Keratinocyte (primary cell): ENCODE data around the gene CADM2. TPM values are rescaled to one million over a fixed set of nuclear protein-coding genes. Genes with fewer than 3 reads are reported as not detected.

Experiments used
- DNase-seq: peaks from one replicate; pipeline ENCODE4 v3.0.0-alpha.2; 2011; ENCODE audit warnings: low read depth, missing footprints, low spot score
- FAIRE-seq: peaks from 2 replicates; lab custom pipeline; 2011; peaks lifted over from hg19 to GRCh38; lab: Jason Lieb, UNC
- H2AFZ ChIP-seq: 2 replicates; pipeline ENCODE4 v1.6.0; 2012; ENCODE audit warnings: low read length, control low read depth, inconsistent platforms; ENCODE audit not compliant: control insufficient read depth
- H3K27ac ChIP-seq: 2 replicates; pipeline ENCODE4 v1.5.1; 2011; ENCODE audit warnings: low read length; ENCODE audit not compliant: control insufficient read depth, insufficient read depth
- H3K27me3 ChIP-seq: 3 replicates; pipeline ENCODE4 v1.6.0; 2011; ENCODE audit warnings: low read length; ENCODE audit not compliant: control insufficient read depth, insufficient read depth; ENCODE audit errors: extremely low read depth
- H3K36me3 ChIP-seq, 2 experiments: 2 replicates in 1 of 2; 3 replicates in 1 of 2; pipeline ENCODE4 v1.5.1; 2011; ENCODE audit warnings: low read length in 2 of 2, mild to moderate bottlenecking in 1 of 2; ENCODE audit not compliant: control insufficient read depth in 2 of 2, insufficient read depth in 2 of 2; ENCODE audit errors: extremely low read depth in 1 of 2
- H3K4me1 ChIP-seq: 3 replicates; pipeline ENCODE4 v1.5.1; 2011; ENCODE audit warnings: low read length; ENCODE audit not compliant: control insufficient read depth, insufficient read depth; ENCODE audit errors: extremely low read depth
- H3K4me2 ChIP-seq: 3 replicates; pipeline ENCODE4 v1.6.0; 2011; ENCODE audit warnings: low read depth, low read length; ENCODE audit not compliant: control insufficient read depth, insufficient read depth; ENCODE audit errors: extremely low read depth
- H3K4me3 ChIP-seq, 3 experiments: fragments of 200-600 bp in 1 of 3; sonication (generic) in 1 of 3; 2 replicates in 2 of 3; 3 replicates in 1 of 3; pipeline ENCODE4 v1.5.1; 2011 to 2016; ENCODE audit warnings: low read length in 3 of 3, mild to moderate bottlenecking in 3 of 3, control low read depth in 2 of 3, inconsistent platforms in 1 of 3, low read depth in 1 of 3, mixed read lengths in 1 of 3, mixed run types in 1 of 3, moderate library complexity in 1 of 3; ENCODE audit not compliant: control insufficient read depth in 2 of 3, insufficient read depth in 2 of 3; ENCODE audit errors: extremely low read depth in 1 of 3
- H3K79me2 ChIP-seq: 2 replicates; pipeline ENCODE4 v1.6.0; 2012; ENCODE audit warnings: low read length; ENCODE audit not compliant: control insufficient read depth, insufficient read depth
- H3K9ac ChIP-seq: 3 replicates; pipeline ENCODE4 v1.6.0; 2011; ENCODE audit warnings: low read length; ENCODE audit not compliant: control insufficient read depth, insufficient read depth; ENCODE audit errors: extremely low read depth
- H3K9me1 ChIP-seq: 3 replicates; pipeline ENCODE4 v1.6.0; 2011; ENCODE audit warnings: low read length; ENCODE audit not compliant: control insufficient read depth, insufficient read depth; ENCODE audit errors: extremely low read depth
- H3K9me3 ChIP-seq: 2 replicates; pipeline ENCODE4 v1.5.1; 2012; ENCODE audit warnings: low read depth, low read length; ENCODE audit not compliant: control insufficient read depth
- H4K20me1 ChIP-seq: 3 replicates; pipeline ENCODE4 v1.6.0; 2011; ENCODE audit warnings: low read length; ENCODE audit not compliant: control insufficient read depth, insufficient read depth; ENCODE audit errors: extremely low read depth
- EZH2 ChIP-seq: IDR thresholded peaks from one replicate; pipeline ENCODE4 v1.6.1; 2012; ENCODE audit warnings: inconsistent platforms, mild to moderate bottlenecking, low read length, moderate library complexity
- dilution Hi-C: fragments of 300-500 bp; cut with MboI; formaldehyde crosslinking; loops from one replicate; pipeline ENCODE4 v1.7.0; 2020; ENCODE audit warnings: low sequenced_read_pairs; ENCODE audit not compliant: extremely low pct_ligation_motif_present
- polyA plus RNA-seq, 5 experiments: library from polyadenylated mRNA; depleted of rRNA in 3 of 5; stranded (reverse) in 3 of 5; stranded (forward) in 1 of 5; unstranded in 1 of 5; fragments of >200 nt; gene quantifications; 1 replicate in 1 of 5; 2 replicates in 3 of 5; 3 replicates in 1 of 5; pipeline versions ENCODE4 v1.2.1 to v1.2.3, GENCODE V29; 2011 to 2012; ENCODE audit warnings: missing spikeins in 2 of 5, low read depth in 1 of 5, low replicate concordance in 1 of 5
- TF ChIP-seq, protein P1 (sequence below), 3 experiments: IDR thresholded peaks in 1 of 3; conservative IDR thresholded peaks in 1 of 3; optimal IDR thresholded peaks in 1 of 3; 2 replicates in 2 of 3; 3 replicates in 1 of 3; pipeline versions ENCODE3 to v1.5.1; 2011; ENCODE audit warnings: low read length in 3 of 3, mild to moderate bottlenecking in 3 of 3, moderate library complexity in 2 of 3, control low read depth in 1 of 3, inconsistent platforms in 1 of 3; ENCODE audit not compliant: insufficient read depth in 2 of 3; ENCODE audit errors: extremely low read depth in 1 of 3

CADM2 gene
- polyA plus RNA-seq, 1 donor (not counting 4 experiments of a cell fraction or from before 2014, with no cell fraction given) = not detected

GRCh38 chr3:85584779-85585356 lies 626.1 kb downstream of the CADM2 start:
- H2AFZ ChIP-seq = no peak overlapping the region
- no peak for FAIRE-seq
- dilution Hi-C loops = no loop called here

GRCh38 chr3:85586018-85586417 lies 627.2 kb downstream of the CADM2 start:
- no peaks in the 10 kb centered on the region for H3K9me1 ChIP-seq
- DNase-seq (no peak), FAIRE-seq (no peak)
- no peak overlapping the region for H3K27ac ChIP-seq
- no peaks in the 10 kb centered on the region for H3K9me3 ChIP-seq
- no peak overlapping the region for H3K4me3 ChIP-seq
- H2AFZ ChIP-seq = no peak overlapping the region
- H3K79me2 ChIP-seq = no peaks in the 10 kb centered on the region
- dilution Hi-C loops = no loop called here
- no peaks in the 10 kb centered on the region for H3K4me1 ChIP-seq
- no peaks in the 10 kb centered on the region for H3K27me3 ChIP-seq
- H3K36me3 ChIP-seq = no peaks in the 10 kb centered on the region
- no peak overlapping the region for H3K9ac ChIP-seq
- H3K4me2 ChIP-seq = no peak overlapping the region
- H4K20me1 ChIP-seq = no peaks in the 10 kb centered on the region
- no peak for TF ChIP-seq EZH2
- TF ChIP-seq, protein P1, sequence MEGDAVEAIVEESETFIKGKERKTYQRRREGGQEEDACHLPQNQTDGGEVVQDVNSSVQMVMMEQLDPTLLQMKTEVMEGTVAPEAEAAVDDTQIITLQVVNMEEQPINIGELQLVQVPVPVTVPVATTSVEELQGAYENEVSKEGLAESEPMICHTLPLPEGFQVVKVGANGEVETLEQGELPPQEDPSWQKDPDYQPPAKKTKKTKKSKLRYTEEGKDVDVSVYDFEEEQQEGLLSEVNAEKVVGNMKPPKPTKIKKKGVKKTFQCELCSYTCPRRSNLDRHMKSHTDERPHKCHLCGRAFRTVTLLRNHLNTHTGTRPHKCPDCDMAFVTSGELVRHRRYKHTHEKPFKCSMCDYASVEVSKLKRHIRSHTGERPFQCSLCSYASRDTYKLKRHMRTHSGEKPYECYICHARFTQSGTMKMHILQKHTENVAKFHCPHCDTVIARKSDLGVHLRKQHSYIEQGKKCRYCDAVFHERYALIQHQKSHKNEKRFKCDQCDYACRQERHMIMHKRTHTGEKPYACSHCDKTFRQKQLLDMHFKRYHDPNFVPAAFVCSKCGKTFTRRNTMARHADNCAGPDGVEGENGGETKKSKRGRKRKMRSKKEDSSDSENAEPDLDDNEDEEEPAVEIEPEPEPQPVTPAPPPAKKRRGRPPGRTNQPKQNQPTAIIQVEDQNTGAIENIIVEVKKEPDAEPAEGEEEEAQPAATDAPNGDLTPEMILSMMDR (optimal IDR thresholded peaks at IDR 0.05 in 1 of 3, IDR thresholded peaks at IDR 0.05 in 1 of 3, conservative IDR thresholded peaks at IDR 0.05 in 1 of 3; ENCODE audit: extremely low read depth in 1 of 3, insufficient read depth in 2 of 3, low read length in 3 of 3) = no peak

More at GRCh38 chr3:85584779-85585356, 626.1 kb downstream of the CADM2 start:
- Histone ChIP-seq H3K4me3 (no peak overlapping the region), H3K36me3 (no peaks in the 10 kb centered on the region), H3K27ac (no peak overlapping the region), H3K9me3 (no peaks in the 10 kb centered on the region), H3K9me1 (no peaks in the 10 kb centered on the region), H4K20me1 (no peaks in the 10 kb centered on the region), H3K79me2 (no peaks in the 10 kb centered on the region), H3K9ac (no peak overlapping the region), H3K4me1 (no peaks in the 10 kb centered on the region), H3K27me3 (no peaks in the 10 kb centered on the region), H3K4me2 (no peak overlapping the region)
- no peak for DNase-seq
- TF ChIP-seq EZH2 = no peak
- TF ChIP-seq, protein P1 (optimal IDR thresholded peaks at IDR 0.05 in 1 of 3, IDR thresholded peaks at IDR 0.05 in 1 of 3, conservative IDR thresholded peaks at IDR 0.05 in 1 of 3; ENCODE audit: extremely low read depth in 1 of 3, insufficient read depth in 2 of 3, low read length in 3 of 3) = no peak
